ENCODE results near the gene ANKRD65.

Gene ANKRD65

GRCh38 chr1:1441002-1441888 is 20.2 kb upstream of the ANKRD65 start:
- peak; percentile 25 to 47 (median 36) for DNase-seq

GRCh38 chr1:1440262-1441001 is 19.4 kb upstream of the ANKRD65 start:
- no peak for DNase-seq

- DNase-seq: no peak
These were observed 18.6 kb upstream of the ANKRD65 start for GRCh38 chr1:1439546-1440261.

GRCh38 chr1:1438531-1439381 is 17.7 kb upstream of the ANKRD65 start:
- no peak for DNase-seq

GRCh38 chr1:1437904-1438376 is 16.9 kb upstream of the ANKRD65 start:
- DNase-seq: no peak

- DNase-seq: no peak
These were observed 16.2 kb upstream of the ANKRD65 start for GRCh38 chr1:1437033-1437903.

GRCh38 chr1:1436630-1437032 is 15.6 kb upstream of the ANKRD65 start:
- no peak for DNase-seq

GRCh38 chr1:1435911-1436629 is 15.0 kb upstream of the ANKRD65 start:
- DNase-seq: no peak

GRCh38 chr1:1435106-1435903 is 14.2 kb upstream of the ANKRD65 start, which contains the start of gene VWA1:
Gene VWA1 (plus strand): TSS chr1:1435690. CDS start chr1:1435749, 59 bp downstream.
- peak in 2 of 4 experiments; percentile 24 to 27 for DNase-seq

GRCh38 chr1:1434824-1435105 is 13.7 kb upstream of the ANKRD65 start:
- no peak for DNase-seq

- DNase-seq: no peak
These were observed 13.2 kb upstream of the ANKRD65 start for GRCh38 chr1:1434131-1434823.

GRCh38 chr1:1433804-1434130 is 12.7 kb upstream of the ANKRD65 start:
- no peak for DNase-seq

GRCh38 chr1:1432951-1433803 is 12.1 kb upstream of the ANKRD65 start:
- no peak for DNase-seq

- no peak for DNase-seq
These were observed 11.3 kb upstream of the ANKRD65 start for GRCh38 chr1:1432274-1432950.

GRCh38 chr1:1431845-1432273 is 10.8 kb upstream of the ANKRD65 start:
- no peak for DNase-seq

GRCh38 chr1:1430992-1431844 is 10.1 kb upstream of the ANKRD65 start:
- DNase-seq: no peak
